OCI-LY1 (cell line): Measurements from ENCODE around the gene C1orf94.

Experiments used
- H2AFZ ChIP-seq: fragments of 200-600 bp; sonication (generic), shearing (Covaris generic); 2 replicates; pipeline ENCODE4 v1.6.0; 2014; ENCODE audit warnings: antibody characterized with exemption, mild to moderate bottlenecking, low read length
- H3F3A ChIP-seq: fragments of 200-600 bp; sonication (generic), shearing (Covaris generic); 2 replicates; pipeline ENCODE4 v1.6.0; 2014; ENCODE audit warnings: mild to moderate bottlenecking, antibody characterized with exemption, low read length, moderate library complexity; ENCODE audit not compliant: insufficient read depth
- H3K27ac ChIP-seq: fragments of 200-600 bp; sonication (generic); 2 replicates; pipeline ENCODE4 v1.5.1; 2014; ENCODE audit warnings: low read length, mixed run types, mild to moderate bottlenecking, low read depth; ENCODE audit not compliant: poor library complexity, severe bottlenecking
- H3K27me3 ChIP-seq: fragments of 200-600 bp; sonication (generic); 2 replicates; pipeline ENCODE4 v1.6.0; 2014; ENCODE audit warnings: antibody characterized with exemption, mild to moderate bottlenecking, low read length, moderate library complexity; ENCODE audit not compliant: insufficient read depth
- H3K36me3 ChIP-seq: fragments of 200-600 bp; sonication (generic); 2 replicates; pipeline ENCODE4 v1.6.1; 2014; ENCODE audit warnings: mild to moderate bottlenecking, antibody characterized with exemption, low read length, moderate library complexity, mixed read lengths; ENCODE audit not compliant: insufficient read depth
- H3K4me1 ChIP-seq: fragments of 200-600 bp; sonication (generic); 2 replicates; pipeline ENCODE4 v1.5.1; 2014; ENCODE audit warnings: mild to moderate bottlenecking, low read length, moderate library complexity; ENCODE audit not compliant: insufficient read depth, severe bottlenecking
- H3K4me2 ChIP-seq: fragments of 200-600 bp; sonication (generic), shearing (Covaris generic); 2 replicates; pipeline ENCODE4 v1.6.1; 2014; ENCODE audit warnings: low read length
- H3K4me3 ChIP-seq: fragments of 200-600 bp; sonication (generic); 2 replicates; pipeline ENCODE4 v1.5.1; 2014; ENCODE audit warnings: low read length, low read depth, mild to moderate bottlenecking, mixed read lengths; ENCODE audit not compliant: poor library complexity, severe bottlenecking
- H3K79me2 ChIP-seq: fragments of 200-600 bp; shearing (Covaris generic); 2 replicates; pipeline ENCODE4 v1.6.1; 2016; ENCODE audit warnings: mixed run types, low read length, mixed read lengths; ENCODE audit not compliant: insufficient read depth
- H3K9ac ChIP-seq: fragments of 200-600 bp; sonication (generic), shearing (Covaris generic); 2 replicates; pipeline ENCODE4 v1.6.1; 2014; ENCODE audit warnings: mild to moderate bottlenecking, low read length, mixed read lengths
- H3K9me2 ChIP-seq: fragments of 200-600 bp; sonication (generic), shearing (Covaris generic); 2 replicates; pipeline ENCODE4 v1.6.1; 2014; ENCODE audit warnings: low read depth, mild to moderate bottlenecking, low read length, mixed read lengths
- H3K9me3 ChIP-seq: fragments of 200-600 bp; shearing (Covaris generic); 2 replicates; pipeline ENCODE4 v1.6.1; 2014; ENCODE audit warnings: low read length, mixed read lengths
- H4K20me1 ChIP-seq: fragments of 200-600 bp; sonication (generic), shearing (Covaris generic); 2 replicates; pipeline ENCODE4 v1.6.0; 2016; ENCODE audit warnings: mild to moderate bottlenecking, low read length; ENCODE audit not compliant: insufficient read depth
- CTCF ChIP-seq: fragments of 200-600 bp; sonication (generic), shearing (Covaris generic); IDR thresholded peaks from 2 replicates; pipeline ENCODE4 v1.5.1; 2017; ENCODE audit warnings: mild to moderate bottlenecking, antibody characterized with exemption, low read length, moderate library complexity, mixed read lengths
- EZH2 ChIP-seq: fragments of 200-600 bp; sonication (generic), shearing (Covaris generic); IDR thresholded peaks from 2 replicates; pipeline ENCODE4 v1.8.0; 2017; ENCODE audit warnings: borderline replicate concordance, mixed run types, mild to moderate bottlenecking, antibody characterized with exemption, low read length, moderate library complexity, mixed read lengths

C1orf94 gene

DNA sequence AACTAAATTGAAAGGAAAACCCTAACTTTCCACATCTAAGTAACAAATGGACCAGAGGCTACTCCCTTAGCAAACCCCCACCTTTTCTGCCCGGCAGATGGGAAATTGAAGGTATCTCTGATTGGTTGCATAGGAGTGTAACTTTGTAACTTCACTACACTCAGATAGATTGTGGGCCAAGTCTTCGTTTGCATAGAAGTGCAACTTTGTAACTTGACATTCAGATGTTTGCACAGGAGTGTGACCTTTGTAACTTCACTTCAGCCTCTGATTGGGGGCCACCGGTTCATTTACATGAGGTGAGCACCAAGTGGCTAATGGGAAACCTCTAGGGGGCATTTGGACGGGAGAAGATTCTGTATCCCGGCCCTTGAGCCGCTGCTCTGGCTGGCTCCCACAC lies 59.4 kb downstream of the C1orf94 start:
- no peak overlapping the region for H3K4me2 ChIP-seq
- no peak overlapping the region for H3K27ac ChIP-seq
- no peaks in the 10 kb centered on the region for H3K9me3 ChIP-seq
- H3K79me2 ChIP-seq = no peaks in the 10 kb centered on the region
- H3K27me3 ChIP-seq = no peaks in the 10 kb centered on the region
- H3K4me1 ChIP-seq = no peaks in the 10 kb centered on the region
- no peak overlapping the region for H3K9ac ChIP-seq
- H4K20me1 ChIP-seq = no peaks in the 10 kb centered on the region
- no peak overlapping the region for H2AFZ ChIP-seq
- no peak overlapping the region for H3K4me3 ChIP-seq
- no peaks in the 10 kb centered on the region for H3K36me3 ChIP-seq
- TF ChIP-seq CTCF (no peak), EZH2 (no peak)
- no peaks in the 10 kb centered on the region for H3K9me2 ChIP-seq
- H3F3A ChIP-seq = no peaks in the 10 kb centered on the region

DNA sequence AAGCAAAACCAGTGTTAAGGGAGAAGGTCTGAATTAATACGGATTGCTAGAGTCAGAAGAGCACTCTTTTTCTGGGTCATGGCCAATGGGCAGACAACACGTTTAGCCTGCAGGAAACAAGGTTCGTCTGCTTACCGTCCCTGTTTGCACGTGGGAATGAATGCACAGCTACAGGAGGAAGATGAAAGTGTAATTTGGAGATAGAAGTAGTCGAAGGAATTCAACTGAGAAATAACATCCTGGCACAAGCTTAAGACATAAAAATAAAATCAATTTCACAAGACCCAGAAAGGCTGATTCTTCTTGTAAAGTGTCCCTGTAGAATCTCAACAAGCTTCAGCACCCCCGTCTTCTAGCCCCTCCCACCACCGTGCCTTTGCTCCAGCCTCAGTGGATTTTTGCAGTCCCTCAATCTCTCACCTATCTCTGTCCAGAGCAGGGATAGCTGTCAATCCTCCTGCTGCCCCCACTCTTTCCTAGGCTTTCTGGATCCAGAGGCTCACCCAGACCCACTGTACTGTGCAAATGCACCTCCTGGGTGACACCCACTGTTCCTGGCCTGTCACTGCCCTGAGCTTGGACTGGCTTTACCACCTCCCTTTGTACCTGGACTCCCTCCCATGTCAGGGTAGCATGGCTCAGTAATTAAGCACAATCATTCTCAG lies 60.6 kb downstream of the C1orf94 start:
- H3K9ac ChIP-seq = no peak overlapping the region
- H3K27me3 ChIP-seq = no peaks in the 10 kb centered on the region
- H3K4me3 ChIP-seq = no peak overlapping the region
- no peaks in the 10 kb centered on the region for H3F3A ChIP-seq
- TF ChIP-seq EZH2 = no peak
- no peak for TF ChIP-seq CTCF
- no peaks in the 10 kb centered on the region for H3K9me2 ChIP-seq
- no peaks in the 10 kb centered on the region for H3K4me1 ChIP-seq
- no peak overlapping the region for H2AFZ ChIP-seq
- no peaks in the 10 kb centered on the region for H3K9me3 ChIP-seq
- no peak overlapping the region for H3K27ac ChIP-seq
- H3K4me2 ChIP-seq = no peak overlapping the region
- H3K36me3 ChIP-seq = no peaks in the 10 kb centered on the region
- H3K79me2 ChIP-seq = no peaks in the 10 kb centered on the region
- no peaks in the 10 kb centered on the region for H4K20me1 ChIP-seq

DNA sequence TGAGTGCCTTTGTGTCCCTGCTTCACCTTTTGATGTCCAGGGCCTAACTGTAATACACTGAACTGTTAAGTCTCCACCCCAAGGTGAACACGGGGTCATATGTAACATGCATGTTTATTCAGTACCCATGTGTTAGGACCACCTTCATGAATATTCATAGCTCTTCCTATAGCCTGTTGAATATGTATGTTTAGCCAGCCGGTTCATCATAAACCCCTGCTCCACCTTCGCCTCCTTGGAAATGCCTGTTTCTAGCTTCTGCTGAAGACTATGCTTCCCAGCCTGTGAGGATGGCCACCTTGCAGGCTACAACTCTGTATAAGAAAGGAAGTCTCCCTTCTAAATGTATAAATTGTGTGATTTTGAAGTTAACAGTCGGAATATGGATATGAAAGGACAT lies 69.3 kb downstream of the C1orf94 start:
- TF ChIP-seq CTCF (no peak), EZH2 (no peak)
- Histone ChIP-seq H3K27me3 (no peaks in the 10 kb centered on the region), H3K4me2 (no peak overlapping the region), H3K79me2 (no peaks in the 10 kb centered on the region), H3K4me3 (no peak overlapping the region), H4K20me1 (no peaks in the 10 kb centered on the region), H3F3A (no peaks in the 10 kb centered on the region), H3K9me2 (no peaks in the 10 kb centered on the region), H3K4me1 (no peaks in the 10 kb centered on the region), H3K9ac (no peak overlapping the region), H3K9me3 (no peaks in the 10 kb centered on the region), H3K27ac (no peak overlapping the region), H3K36me3 (no peaks in the 10 kb centered on the region), H2AFZ (no peak overlapping the region)
